GM12801 (cell line): ENCODE results near the gene TIMMDC1.

Experiments used
- CTCF ChIP-seq: IDR thresholded peaks from one replicate; pipeline ENCODE4 v1.5.1; 2011; ENCODE audit warnings: control low read depth; ENCODE audit not compliant: insufficient read length; ENCODE audit errors: extremely low read depth

Gene TIMMDC1

GRCh38 chr3:119508172-119508845 is 10.0 kb downstream of the TIMMDC1 start:
- TF ChIP-seq CTCF: no peak

DNA sequence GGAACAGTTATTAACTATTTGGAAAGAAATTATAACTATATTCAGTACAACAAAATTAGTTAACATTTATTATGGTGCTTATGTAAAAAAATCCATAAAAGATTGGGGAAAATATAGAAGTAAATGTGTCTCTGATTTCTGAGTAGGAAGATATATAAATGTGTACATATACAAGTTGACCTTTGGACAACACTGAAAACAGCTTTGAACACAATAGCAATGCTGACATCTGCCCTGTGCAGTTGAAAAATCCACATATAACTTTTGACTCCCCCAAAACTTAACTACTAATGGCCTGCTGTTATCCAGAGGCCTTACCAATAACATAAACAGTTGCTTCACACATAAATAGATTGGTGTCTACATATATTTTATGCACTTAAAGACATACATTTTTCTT is 12.3 kb downstream of the TIMMDC1 start:
- TF ChIP-seq CTCF: no peak

GRCh38 chr3:119514637-119515036 is 16.3 kb downstream of the TIMMDC1 start:
- no peak for TF ChIP-seq CTCF

GRCh38 chr3:119517112-119517511 is 18.8 kb downstream of the TIMMDC1 start:
- no peak for TF ChIP-seq CTCF

- no peak for TF ChIP-seq CTCF
Measured at GRCh38 chr3:119518026-119518425, 19.7 kb downstream of the TIMMDC1 start.

DNA sequence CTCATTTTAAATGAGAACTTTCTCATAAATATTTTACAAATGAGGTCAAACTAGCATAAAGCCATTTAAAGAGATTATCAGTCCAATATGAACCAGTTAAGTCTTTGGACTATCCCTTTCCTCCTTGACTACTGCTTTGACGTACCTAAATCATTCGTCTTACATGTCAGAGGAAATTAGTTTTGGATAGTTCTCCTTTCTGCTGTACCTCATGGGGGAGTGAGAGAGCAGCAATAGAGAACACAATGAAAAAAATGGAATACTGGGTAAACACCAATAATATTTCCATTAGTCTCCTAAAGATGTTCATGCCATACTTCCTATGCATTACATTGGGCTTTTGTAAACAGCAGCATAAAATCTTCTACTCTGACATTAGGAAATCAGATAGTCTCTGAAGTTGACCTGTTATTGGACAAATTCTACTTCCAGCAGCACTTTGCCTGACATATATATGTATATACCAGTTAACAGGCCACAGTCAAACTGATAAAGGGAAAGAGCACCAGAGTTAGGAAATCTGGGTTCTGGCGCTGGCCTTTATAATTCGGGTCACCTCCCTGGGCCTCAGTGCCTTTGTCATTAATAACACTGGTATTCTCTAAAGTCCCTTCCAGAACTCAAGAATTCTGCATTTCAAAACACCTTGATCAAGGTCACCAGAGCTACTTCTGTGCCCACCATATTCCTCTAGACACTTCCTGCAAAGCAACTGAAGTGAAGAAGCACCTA is 26.8 kb downstream of the TIMMDC1 start:
- no peak for TF ChIP-seq CTCF

- no peak for TF ChIP-seq CTCF
Measured at GRCh38 chr3:119527714-119528113, 29.4 kb downstream of the TIMMDC1 start.
